GM21367 (cell line): Measurements from ENCODE around the gene PTX4.

Source experiments
- ATAC-seq: cut with Tn5 transposase; IDR thresholded peaks from one replicate; pipeline ENCODE4 v1.9.1; 2021; ENCODE audit not compliant: unreplicated experiment

PTX4 gene

GRCh38 chr16:1501630-1502029 is 12.9 kb upstream of the PTX4 start:
- no peak for ATAC-seq

DNA sequence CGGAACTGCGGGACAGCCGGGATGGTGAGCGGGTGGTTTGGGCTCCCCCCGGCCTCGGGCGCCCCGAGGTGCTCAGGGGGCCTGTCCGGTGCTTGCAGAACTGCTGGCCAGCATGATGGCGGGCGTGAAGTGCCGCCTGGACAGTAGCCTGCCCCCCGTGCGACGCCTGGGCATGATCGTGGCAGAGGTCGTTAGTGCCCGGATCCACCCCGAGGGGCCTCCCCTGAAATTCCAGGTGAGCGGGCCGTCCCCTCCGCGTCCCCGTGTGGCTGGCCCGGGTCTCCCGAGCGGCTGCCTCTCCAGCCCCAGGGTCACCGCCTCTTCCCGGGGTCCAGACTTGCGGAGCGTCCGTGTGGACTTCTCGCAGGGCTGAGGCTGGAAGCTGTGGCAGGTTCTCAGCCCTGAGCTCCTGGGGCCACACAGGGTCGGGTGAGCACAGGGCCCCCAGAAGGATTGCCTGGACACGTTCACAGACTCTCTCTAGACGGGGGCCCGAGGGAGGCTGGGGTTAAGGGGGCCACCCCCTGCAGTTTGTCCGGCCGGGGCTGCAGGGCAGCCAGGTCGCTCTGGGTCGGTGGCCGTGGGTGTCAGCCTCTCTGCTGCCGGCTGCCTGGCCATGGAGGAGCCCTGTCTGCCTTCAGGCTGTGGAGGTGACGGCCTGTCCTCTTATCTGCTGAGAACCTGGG is 11.9 kb upstream of the PTX4 start:
- no peak for ATAC-seq

- no peak for ATAC-seq
These were observed 11.2 kb upstream of the PTX4 start for GRCh38 chr16:1499756-1500464.

GRCh38 chr16:1498899-1499676 is 10.3 kb upstream of the PTX4 start:
- ATAC-seq, result no peak

DNA sequence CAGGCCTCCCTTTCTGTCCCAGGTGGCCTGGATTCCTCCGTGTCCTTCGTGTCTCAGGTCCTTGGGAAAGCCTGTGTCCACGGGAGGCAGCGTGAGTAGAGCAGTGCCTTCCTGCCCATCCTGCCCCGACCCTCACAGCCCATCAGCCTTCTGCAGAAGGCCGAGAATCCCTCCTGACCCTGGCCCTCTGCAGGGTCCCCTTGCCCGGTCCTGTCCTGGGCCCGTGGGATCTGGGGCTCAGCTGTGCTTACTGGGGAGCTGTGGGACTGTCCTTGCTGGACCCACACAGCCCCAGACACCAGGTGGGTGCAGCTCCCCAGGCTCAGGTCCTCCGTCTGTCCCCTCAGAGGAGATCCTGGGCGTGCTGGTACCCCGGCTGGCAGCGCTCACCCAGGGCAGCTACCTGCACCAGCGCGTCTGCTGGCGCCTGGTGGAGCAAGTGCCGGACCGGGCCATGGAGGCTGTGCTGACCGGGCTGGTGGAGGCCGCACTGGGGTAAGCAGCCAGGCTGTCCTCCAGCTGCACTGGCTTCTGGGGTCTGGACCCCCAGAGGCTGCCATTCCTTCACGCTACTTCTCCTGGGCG is 8.4 kb upstream of the PTX4 start:
- ATAC-seq, result no peak

DNA sequence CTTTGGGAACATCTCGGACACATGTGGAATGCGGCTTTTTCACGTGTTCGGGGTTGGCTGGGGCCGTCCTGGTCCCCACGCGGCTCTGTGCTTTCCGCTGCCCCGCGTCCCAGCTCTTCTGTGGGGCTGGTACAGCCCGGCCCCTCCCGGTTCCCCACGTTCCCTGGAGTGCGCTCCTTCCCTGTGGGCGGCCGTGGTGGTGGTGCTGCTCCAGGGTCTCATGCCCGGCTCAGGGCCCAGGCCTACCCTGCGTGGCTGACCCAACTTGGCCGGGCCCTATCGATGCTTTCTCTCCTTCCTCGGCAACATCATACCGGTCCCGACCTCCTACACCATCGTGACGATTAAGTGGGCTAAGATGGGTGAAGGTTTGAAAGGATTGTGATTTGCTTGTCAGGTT is 7.7 kb upstream of the PTX4 start:
- no peak for ATAC-seq

- ATAC-seq, result no peak
These were observed 7.1 kb upstream of the PTX4 start for GRCh38 chr16:1495889-1496262.

- ATAC-seq, result no peak
These were observed 6.6 kb upstream of the PTX4 start for GRCh38 chr16:1495211-1495888.

- ATAC-seq, result no peak
These were observed 6.0 kb upstream of the PTX4 start for GRCh38 chr16:1494711-1495110.

GRCh38 chr16:1494129-1494640 is 5.4 kb upstream of the PTX4 start:
- no peak for ATAC-seq

DNA sequence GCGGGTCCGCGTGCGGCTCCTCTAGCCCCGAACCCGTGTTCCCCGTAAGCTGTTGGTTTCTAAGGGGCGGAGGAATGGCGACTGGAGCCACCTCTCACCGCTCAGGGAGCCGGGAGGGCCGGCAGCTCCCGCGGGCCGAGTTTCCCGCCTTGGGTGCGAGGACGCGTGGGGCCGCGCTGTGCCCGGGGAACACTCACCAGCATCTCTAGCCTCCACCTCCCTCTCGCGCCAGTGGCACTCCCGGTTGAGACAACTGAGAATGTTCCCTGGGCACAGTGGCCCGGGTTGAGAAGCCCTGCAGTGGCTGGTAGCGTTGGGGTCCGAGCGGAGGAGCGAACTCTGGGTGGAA is 5.0 kb upstream of the PTX4 start:
- ATAC-seq, result no peak

- ATAC-seq, result peak; percentile 48
These were observed 4.4 kb upstream of the PTX4 start, which contains the start of gene TELO2 for GRCh38 chr16:1492923-1493745. Gene TELO2 (plus strand): TSS chr16:1493360. CDS start chr16:1494282, 922 bp downstream.

DNA sequence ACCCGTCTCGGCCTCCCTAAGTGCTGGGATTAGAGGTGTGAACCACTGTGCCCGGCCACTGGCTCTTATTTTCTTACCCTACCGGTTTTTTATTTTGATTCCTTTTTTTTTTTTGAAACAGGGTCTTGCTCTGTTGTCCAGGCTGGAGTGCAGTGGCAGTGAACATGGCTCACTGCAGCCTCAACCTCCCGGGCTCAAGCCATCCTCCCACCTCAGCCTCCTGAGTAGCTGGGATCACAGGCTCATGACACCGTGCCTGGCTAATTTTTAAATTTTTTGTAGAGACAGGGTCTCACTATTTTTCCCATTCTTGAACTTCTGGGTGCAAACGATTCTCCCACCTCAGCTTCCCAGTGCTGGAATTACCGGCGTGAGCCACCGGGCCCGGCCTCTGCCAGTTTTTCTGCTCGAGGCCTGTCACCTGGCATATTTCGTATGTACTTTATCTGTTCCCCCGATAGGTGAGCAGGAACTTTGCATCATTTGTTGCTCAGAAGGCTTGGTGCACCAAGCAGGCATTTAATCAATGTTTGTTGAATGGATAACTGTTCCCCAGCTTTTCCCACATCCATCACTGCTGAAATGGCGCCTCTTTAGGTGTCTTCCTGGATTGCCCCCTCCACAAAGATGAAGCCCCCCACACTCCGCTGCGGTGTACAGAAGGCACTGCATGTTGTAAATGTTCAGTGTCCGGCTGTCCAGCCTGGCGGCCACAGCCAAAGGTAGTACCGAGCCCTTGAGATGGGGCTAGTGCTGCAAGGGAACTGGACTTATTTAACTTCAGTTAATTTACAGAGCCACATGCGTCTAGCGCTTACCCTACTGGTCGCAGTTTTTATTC is 3.6 kb upstream of the PTX4 start:
- no peak for ATAC-seq

DNA sequence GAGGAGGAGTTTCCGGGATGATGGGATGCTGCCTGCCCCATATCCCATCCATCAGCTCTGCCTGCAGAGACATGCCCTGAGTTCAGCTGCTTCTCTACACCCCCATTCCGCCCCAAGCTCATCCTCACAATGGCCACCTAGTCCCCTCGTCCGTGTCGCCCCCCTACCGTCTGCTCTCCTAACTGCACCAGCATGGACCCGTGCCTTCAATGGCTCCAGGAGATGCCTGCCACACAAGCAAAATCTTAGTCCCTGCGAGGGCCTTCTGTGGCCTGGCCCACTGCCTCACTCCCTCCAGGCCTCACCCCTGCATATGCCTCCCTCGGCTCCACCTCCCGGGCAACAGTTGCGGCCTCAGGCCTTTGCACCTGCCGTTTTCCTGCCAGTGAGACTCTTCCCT is 2.6 kb upstream of the PTX4 start:
- no peak for ATAC-seq

DNA sequence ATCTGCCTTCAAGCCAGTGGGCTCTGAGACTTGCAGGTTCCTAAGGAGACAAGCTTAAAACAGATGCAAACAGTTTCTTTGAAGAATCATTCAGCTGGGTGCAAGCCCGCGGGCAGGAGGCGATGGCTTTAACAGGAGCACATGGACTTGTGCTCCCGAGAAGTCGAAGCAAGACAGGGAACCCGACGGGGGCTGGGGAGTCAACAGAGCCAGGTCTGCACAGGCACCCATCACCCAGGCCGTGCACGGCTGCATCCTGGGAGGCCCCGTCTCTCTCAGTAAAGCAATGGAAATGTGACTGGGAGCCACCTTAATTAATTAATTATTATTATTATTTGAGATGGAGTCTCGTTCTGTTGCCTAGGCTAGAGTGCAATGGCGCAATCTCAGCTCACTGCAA is 333 bp upstream of the PTX4 start:
- no peak for ATAC-seq

DNA sequence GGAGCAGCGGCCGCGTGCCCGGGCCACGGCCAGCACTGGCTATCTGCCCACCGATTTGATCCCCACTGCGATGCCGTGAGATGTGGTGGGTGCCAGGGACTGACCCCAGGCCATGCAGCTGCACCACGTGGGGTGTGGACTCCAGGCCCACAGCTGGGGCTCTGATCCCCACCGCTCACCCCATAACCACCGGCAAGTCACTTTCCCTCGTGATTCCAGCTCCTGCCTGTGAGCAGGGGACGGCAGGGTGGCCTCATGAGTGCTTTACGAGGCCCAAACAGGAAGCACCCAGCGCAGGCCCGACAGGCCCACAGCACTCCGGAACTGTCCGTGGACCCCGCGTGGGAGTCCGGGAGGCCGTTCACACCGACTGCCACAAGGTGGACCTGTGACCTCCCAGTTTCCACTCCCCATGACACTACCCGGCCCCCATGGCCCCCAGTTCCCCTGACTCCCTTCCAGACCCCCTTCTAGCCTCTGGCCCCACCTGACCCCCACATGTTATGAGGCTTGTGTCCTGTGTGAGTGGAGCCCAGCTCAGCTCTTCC is 616 bp downstream of the PTX4 start:
- no peak for ATAC-seq

- ATAC-seq, result no peak
These were observed 1.2 kb downstream of the PTX4 start for GRCh38 chr16:1487395-1488053.
